OCI-LY7 (cell line): Measurements from ENCODE around the gene XKR3.

Experiments
- EZH2phosphoT487 ChIP-seq: fragments of 200-600 bp; sonication (generic); IDR thresholded peaks from 2 replicates; pipeline ENCODE4 v1.6.1; 2018; ENCODE audit warnings: low read depth, borderline replicate concordance, mild to moderate bottlenecking, mixed run types, antibody characterized with exemption, low read length, moderate library complexity, mixed read lengths
- TF ChIP-seq, protein P1 (sequence below): fragments of 200-600 bp; sonication (generic); conservative IDR thresholded peaks from 2 replicates; pipeline ENCODE4 v1.5.1; 2014; ENCODE audit warnings: mild to moderate bottlenecking, antibody characterized with exemption, low read length, moderate library complexity, mixed read lengths

DNA sequence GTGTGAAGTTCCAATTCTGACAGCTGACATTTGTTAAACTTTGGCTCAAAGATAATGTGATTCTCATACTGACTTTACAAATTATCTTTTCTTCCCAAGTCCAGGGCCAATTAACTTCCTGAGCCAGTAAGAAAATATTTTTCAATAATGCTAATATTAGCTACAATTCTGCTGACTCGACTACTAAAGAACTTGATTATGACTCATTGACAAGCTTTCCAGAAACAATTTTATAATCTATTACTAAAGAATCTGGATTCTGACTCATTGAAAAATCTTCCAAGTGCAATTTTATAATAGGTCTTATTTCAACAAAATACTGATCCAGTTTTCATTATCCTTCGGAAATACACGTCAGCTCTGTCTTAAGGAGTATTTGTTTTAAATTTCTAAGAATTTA is 12.9 kb upstream of the XKR3 start:
- TF ChIP-seq, protein P1, sequence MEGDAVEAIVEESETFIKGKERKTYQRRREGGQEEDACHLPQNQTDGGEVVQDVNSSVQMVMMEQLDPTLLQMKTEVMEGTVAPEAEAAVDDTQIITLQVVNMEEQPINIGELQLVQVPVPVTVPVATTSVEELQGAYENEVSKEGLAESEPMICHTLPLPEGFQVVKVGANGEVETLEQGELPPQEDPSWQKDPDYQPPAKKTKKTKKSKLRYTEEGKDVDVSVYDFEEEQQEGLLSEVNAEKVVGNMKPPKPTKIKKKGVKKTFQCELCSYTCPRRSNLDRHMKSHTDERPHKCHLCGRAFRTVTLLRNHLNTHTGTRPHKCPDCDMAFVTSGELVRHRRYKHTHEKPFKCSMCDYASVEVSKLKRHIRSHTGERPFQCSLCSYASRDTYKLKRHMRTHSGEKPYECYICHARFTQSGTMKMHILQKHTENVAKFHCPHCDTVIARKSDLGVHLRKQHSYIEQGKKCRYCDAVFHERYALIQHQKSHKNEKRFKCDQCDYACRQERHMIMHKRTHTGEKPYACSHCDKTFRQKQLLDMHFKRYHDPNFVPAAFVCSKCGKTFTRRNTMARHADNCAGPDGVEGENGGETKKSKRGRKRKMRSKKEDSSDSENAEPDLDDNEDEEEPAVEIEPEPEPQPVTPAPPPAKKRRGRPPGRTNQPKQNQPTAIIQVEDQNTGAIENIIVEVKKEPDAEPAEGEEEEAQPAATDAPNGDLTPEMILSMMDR: no peak
- TF ChIP-seq EZH2phosphoT487: no peak
